GM21360 (cell line): ENCODE data around the gene AGAP3.

Source experiments
- ATAC-seq: cut with Tn5 transposase; IDR thresholded peaks from one replicate; pipeline ENCODE4 v1.9.1; 2021; ENCODE audit warnings: mild to moderate bottlenecking, moderate library complexity; ENCODE audit not compliant: unreplicated experiment

The AGAP3 gene

DNA sequence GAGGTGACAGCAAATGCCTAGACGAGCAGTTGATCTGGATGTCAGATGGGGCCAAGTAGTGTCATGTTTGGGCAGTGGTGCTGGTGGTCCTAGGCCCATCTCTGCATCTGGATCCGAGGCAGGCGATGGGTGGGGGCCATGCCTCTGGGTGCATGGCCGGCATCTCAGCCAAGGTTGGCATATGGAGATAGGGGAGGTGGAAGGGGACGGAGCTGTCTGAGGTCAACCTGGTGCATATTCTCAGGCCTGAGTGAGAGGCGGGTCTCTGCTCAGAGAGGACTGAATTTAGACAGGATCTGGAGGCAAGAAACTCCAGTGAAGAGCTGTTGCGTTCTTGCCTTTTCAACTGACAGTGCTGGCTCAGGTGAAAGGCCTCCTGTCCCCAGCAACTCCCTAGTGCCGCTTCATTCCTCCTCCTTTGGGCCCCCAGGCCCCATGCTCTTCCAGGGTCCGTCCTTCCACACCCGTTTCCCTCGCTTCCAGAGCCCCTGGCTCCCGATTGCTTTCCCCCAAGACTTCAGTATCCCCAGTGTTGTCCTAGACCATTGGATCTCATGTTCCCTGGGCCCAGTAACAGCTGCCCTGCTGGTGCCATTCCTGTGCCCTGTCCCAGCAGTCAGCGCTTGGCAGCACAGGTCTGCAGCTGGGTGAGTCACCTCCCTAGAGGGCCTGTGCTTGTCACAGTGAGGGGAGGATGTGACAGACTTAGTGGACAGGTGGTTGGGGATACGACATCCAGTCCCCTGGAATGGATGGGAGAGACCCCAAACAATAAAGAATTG lies 48.7 kb downstream of the AGAP3 start:
- ATAC-seq = no peak

DNA sequence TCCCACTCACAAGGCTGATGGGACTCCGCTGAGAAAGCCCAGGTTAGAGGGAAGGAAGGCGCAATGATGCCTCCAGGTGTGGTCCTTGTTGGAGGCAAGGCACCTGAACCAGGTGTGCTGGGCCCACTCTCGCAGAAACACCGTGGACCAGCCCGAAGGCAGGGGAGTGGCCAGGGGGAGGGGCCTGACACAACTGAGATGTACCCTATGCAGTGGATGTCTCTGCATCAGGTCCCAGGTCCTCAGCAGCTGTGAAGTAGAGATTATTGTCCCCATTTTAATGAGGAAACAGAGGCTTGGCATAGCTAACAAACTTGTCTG lies 49.2 kb downstream of the AGAP3 start:
- no peak for ATAC-seq

DNA sequence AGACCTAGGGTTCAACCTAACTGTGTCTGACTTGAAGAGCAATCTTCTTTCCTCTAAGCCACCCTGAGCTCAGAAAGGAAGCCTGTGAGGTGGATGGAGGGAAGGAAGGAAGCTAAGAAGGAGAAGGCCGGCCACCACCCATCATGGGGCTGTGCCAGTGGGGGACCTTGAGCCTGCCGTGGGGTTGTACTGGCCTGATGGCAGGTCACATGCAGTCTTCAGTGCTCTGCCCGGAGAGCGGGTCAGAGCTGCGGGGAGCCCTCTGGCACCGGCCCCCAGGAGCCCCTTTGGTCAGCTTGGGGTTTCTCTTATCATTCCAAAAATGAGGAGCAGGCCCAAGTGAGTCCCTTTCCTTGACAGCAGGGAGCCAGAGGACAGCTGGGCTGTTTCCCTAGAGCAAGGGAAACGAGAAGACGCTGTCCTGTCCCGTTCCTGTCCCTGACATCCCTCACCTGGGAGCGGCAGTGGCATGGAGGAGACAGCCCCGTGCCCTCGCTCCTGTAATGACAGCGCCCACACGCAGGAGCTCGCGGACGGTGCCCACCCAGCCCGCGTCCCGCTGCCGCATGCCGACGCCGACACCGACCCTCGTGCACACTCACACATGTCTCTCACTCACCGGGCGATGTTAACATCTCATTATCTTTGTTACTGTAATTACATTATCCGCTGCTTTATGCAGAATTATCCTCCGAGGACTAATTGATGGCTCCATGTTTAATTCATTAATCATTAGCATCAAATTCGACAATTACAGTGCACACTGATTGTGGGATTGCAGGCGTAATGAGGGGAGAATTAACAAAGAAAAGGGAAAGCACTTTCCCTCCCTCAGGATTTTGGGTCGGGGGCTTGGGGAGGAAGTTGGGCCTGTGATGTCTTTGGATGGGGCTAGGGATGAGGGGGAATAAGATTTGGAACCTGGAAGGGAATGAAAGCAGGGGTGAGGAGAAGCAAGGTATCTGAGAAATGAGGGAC lies 49.9 kb downstream of the AGAP3 start:
- no peak for ATAC-seq

DNA sequence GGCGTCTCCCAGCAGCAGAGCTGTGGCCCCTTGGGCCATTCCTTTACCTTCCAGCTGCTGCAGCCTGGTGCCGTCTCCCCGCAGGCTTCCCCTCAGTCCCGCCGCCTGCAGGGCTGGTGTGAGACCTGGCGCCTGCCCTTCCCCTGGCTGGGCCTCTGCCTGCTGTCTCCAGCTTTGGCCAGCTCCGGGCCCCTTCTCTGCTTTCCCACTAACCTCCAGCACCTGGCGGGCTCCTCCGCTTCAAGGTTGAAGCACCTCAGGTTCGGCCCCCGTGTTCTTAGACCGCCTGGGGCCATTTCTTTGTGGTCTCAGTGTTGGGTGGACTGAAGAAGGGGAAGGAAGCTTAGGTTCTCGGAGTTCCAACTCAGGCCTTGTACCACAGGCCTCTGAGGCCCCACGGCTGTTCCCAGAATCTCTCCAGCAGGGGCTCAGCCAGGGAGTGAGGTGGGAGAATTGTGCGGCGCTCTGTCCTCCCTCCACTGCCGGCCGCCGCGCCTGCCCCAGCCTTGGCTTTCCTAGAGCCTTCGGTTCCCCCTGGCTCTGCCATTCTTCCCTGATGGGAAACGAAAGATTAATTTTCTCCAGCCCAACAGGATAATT lies 50.9 kb downstream of the AGAP3 start:
- ATAC-seq = no peak

DNA sequence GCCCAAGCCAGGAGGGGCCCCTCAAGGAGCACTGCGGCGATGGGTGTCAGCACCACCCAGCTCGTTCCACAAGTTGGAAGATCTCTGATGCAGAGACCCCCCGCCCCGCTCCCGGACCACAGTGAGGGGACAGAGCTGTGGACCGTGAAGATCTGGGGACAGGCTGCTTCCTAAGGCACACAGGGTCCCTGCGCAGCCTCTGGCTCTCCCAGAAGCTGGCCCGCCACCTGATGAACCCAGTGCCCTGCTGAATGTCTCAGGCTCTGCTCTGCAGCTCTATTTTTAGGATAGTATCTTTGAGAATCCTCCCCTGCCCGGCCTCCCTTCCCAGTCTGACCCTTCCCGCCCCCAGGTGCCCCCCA lies 51.5 kb downstream of the AGAP3 start:
- no peak for ATAC-seq

DNA sequence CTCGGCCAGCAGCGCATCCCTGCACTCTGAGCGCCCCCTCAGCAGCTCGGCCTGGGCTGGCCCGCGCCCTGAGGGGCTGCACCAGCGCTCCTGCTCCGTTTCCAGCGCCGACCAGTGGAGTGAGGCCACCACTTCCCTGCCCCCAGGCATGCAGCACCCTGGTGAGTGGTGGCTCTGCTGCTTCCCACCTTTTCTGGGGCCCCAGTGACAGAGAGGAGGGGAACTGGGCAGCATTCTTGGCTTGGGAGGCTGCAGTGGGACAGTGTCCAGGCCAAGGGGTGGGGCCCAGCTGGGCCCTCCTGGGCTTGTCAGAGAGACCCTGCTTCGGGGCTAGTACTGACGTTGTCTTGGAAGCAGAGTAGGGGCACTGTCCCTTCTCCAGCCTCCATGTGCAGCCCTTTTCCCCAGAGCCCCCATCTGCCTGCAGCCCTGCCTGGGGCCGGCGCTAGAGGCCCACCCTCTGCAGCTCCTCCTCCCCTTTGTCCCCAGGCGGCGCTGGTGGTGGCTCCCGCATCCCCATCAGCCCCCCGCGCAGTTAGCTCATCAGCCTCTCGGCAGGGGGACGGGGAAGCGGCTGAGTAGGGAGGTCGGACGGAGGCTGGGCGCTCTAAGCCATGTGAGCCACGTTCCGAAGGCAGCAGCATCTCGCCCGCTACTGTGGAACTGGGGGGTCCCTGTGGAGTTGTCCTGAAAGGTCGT lies 52.0 kb downstream of the AGAP3 start:
- no peak for ATAC-seq

DNA sequence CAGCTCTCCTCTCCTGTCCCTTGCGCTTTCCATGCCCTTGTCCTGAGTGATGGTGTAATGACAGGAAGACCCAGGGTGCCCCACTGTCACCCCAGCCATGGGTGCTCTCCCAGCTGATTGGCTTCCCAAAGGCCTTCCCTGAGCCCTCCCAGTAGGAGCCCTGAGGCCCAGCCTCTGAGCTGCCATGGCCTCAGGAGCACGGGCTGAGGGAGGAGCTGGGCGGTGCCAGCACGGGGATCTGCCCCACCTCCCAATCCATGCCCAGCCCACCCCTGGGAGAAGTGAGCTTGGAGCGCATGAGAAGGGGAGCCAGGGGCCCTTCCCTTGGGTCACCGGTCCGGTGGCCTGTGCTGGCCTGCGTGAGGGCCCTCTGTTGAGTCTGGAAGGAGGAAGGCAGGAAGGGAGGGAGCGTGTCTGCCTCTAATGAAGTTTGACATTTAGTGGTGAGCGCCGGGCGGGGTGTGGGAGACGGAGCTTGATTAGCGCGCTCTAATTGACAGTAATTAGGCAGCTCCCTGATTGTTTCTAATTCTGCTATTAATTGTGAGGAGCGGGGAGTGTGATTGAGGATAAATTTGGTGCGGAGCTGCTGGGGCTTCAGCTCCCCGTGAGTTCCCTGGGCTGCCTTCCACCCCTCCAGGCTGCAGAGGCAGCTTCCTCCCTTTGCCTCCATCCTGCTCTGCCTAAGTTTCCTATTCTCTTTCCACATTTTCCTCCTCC lies 53.0 kb downstream of the AGAP3 start:
- no peak for ATAC-seq

DNA sequence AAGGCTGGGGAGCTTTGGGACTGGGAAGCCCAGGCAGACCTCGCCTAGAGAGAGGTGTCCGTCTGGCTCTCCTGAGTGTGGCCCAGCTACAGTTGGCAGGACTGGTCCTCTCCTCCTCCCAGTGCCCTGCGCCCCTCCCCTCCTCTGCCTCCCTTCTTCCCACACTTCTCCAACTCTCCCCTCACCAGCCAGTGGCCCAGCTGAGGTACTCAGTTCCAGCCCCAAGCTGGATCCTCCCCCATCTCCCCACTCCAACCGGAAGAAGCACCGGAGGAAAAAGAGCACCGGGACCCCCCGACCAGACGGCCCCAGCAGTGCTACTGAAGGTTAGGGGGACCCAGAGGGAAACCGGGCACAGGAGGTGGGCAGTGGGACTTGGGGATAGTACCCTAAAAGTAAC lies 53.5 kb downstream of the AGAP3 start:
- no peak for ATAC-seq

DNA sequence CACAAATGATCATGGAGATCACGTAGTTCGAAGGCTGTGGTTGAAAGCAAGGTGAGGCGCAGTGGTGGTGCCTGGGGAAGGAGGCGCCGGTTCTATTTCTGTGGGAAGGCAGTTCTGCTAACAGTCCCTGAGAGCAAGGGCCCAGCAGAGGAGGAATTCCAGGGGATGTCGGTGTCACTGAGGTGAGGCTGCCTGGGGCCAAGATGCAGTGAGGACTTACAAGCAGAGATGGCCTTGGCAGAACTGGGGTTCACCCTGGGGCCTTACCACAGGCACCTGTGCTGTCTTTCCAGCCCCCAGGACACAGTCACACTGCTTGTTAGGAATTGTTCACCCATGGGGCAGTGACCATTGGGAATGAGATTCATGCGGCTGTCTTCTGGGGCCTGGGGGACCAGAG lies 54.6 kb downstream of the AGAP3 start:
- ATAC-seq = no peak

DNA sequence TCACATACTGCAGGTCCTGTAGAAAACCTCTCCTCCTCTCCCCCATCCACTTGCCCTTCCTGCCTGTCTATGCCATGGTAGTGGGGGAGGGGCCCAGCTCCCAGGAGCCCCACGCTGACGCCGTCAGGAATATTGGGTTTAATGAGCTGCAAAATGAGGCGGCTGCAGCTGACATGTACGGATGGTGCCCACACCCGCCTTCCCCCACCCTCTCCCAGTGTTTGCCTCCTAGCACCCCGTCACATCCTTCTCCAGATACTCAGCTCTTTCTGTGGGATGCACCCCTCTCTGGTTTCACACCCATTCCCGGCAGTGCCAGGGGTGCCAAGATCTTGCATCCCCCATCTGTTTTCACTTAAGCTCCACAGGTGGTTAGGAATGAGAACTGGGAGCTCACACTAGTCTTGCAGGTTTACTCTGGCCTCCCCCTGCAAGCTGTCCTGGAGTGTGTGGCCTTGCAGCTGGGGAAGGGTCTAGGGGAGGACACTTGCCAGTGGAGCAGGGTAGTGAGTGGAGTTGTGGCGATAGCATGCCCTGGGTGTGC lies 55.1 kb downstream of the AGAP3 start:
- ATAC-seq = no peak

DNA sequence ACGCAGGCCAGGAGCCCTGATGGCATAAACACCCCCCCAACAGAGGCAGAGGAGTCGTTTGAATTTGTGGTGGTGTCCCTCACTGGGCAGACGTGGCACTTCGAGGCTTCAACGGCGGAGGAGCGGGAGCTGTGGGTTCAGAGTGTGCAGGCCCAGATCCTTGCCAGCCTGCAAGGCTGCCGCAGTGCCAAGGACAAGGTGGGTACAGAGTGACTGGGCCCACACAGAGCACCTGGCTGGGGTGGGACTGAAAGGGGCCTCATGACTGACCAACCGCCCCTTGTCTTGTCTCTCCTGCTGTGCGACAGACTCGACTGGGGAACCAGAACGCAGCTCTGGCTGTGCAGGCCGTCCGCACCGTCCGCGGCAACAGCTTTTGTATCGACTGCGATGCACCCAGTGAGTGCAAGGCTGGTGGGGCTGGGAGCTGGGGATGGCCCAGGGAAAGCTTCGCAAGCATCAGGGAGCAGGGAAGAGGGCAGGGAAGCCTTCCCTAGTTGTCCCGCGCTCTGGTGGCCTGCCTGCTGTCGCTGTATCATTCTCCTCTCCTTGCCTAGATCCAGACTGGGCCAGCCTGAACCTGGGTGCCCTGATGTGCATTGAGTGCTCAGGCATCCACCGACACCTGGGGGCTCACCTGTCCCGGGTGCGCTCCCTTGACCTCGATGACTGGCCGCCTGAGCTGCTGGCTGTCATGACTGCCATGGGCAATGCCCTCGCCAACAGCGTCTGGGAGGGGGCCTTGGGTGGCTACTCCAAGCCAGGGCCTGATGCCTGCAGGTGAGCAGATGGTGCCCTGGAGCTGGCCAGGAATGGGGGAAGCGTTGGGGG lies 55.8 kb downstream of the AGAP3 start:
- no peak for ATAC-seq

DNA sequence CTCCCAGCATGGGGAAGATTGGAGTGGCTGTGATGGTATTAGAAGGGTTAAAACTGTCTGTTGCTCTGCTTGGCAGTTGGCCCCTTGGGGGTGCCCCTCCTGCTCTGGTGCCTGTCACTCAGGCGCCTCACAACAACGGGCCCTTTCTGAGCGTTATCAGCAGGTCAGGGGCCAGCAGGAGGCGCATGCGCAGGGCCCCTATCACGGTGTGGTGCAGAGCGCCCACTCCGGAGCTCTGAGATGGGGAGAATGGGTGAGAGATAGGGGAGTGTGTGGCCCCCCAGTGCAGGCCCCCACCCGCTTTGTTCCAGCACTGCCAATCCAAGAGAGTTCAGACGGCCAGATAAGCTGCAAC lies 56.4 kb downstream of the AGAP3 start:
- no peak for ATAC-seq

DNA sequence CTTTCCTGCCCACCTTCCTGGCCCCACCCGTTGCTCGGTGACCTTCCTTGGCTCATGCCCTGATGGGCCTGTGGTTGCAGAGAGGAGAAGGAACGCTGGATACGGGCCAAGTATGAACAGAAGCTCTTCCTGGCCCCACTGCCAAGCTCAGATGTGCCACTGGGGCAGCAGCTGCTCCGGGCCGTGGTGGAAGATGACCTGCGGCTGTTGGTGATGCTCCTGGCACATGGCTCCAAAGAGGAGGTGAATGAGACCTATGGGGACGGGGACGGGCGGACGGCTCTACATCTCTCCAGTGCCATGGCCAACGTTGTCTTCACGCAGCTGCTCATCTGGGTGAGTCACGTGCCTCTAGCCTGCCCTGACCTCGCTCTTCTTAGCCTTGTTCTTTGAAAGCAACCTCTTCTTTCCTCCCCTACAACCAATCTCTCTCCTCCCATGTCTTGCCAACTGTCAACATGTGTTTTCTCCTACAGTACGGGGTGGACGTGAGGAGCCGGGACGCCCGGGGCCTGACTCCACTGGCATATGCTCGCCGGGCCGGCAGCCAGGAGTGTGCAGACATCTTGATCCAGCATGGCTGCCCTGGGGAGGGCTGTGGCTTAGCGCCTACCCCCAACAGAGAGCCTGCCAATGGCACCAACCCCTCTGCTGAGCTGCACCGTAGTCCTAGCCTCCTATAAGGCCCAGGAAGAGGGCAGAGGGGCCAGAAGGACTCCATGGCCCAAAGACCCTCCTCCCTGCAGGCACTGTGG lies 57.2 kb downstream of the AGAP3 start:
- no peak for ATAC-seq

DNA sequence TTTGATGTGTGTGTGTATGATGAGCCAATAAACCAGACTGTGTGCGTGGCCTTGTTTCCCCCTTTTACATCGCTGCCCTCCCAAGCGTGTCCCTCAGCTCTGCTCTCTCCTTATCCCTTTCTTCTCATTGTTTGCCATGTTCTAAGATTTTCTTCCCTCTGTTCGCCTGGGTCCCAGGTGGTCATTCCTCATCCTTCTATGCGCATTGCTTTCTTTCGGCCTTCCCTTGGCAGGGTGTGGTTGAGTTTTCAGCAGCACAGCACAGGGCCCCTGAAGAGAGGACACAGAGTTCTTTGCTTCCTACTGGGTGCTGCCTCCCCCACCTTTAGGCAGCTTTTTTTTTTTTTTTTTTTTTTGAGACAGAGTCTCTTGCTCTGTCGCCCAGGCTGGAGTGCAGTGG lies 58.1 kb downstream of the AGAP3 start:
- ATAC-seq = no peak

DNA sequence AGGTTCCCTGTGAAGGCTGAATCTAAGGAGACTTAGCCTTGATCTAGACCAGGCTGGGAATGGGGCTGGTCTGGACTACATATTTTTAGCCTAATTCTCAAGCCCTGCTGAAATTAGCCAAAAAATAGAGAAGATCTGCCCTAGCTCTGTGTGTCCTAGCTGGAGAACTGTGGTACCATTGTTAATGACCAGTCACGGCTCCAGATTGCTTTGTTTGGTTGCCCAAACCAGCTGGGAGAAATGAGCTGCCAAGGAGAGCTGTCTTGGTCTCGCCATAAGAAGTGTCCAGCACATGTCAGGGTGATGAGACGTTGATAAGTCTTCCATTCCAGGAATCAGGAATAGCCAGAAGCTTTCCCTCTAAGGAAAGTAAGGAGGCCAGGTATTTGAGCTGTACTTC lies 60.5 kb downstream of the AGAP3 start:
- no peak for ATAC-seq

DNA sequence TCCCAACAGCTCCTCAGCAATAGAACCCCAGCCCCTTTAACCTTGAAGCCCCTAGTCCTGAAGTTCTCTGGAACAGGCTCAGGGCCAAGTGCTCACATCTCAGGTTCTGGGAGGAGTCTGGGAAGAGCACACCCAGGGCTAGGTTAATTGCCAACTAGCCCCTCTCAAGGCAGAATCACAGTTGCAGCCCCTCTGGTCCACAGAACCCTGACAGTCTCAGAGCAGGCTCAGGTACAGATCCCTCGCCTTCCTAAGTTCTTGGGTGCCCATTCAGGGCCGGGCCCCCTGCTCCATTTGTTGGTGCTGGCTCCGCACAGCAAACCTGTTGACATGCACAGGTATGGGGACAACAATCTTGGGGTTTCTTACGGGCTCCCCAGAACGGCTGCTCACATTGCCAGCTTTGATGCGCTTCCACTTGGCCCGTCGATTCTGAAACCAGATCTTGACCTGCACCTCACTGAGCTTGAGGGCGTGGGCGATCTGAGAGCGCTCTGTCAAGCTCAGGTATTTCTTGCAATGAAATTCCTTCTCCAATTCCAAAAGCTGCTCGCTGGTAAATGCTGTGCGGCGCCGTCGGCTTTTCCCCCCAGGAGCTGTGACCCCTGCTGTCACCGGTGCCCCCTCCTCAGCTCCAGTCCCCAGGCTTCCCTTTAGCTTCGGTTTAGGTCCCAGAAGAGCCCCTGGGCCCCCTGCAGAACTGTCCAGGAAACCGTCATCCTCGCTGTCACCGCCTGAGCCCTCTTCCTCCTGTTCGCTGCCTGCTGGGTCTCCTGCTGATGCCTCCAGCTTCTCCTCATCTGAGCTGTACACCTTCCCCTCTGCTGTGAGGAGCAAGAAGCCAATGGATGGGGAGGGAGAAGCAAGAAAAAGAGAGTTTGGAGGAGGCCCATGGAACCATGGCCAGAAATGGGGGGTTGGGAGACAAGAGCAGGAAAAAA lies 62.3 kb downstream of the AGAP3 start:
- no peak for ATAC-seq

DNA sequence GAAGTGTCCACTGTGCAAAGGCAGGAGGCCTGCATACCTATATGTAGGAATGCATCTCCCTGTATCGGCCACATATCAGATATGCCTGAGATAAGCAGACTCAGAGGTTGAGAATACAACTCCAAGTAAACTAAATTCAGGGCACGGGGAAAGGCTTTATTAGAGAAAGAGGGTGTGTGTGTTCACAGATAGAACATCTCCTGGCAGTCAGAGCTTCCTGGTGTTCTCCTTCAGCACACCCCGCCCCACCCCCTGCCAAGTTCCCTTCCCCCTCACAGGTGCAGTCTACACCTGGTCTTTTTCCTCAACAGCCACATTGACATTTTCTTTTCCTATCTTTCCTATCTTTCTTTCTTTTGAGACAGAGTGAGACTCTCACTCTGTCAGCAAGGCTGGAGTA lies 64.1 kb downstream of the AGAP3 start:
- no peak for ATAC-seq
